Anterior cingulate cortex (tissue), 58 donors: Measurements from ENCODE around the gene MAST4.
A peak's percentile ranks its signal among the peaks of the same experiment; 100 is the strongest.

Experiments
- DNase-seq, 58 donors: peaks; one replicate each; lab custom pipeline; 2025; lab: John Stamatoyannopoulos, UW

The MAST4 gene

DNA sequence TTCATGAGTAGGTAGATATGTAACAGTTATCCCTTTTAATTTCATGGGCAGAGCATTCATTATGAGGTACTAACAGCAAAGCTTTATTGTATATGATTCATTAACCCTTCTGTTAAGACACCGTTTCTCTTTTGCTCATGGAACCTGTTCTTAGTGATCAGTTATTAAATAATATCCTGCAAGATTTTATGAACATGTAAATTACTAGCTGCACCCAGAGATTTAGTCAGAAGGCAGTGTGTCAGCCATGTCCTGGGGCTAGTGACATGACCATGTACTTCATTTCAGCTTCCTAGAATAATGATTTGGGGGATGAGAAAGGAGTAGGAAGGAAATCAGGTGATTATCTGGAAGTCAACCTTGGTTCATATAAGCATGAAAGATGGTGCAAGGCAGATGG, 7.0 kb downstream of the MAST4 start:
- no peak for DNase-seq

DNA sequence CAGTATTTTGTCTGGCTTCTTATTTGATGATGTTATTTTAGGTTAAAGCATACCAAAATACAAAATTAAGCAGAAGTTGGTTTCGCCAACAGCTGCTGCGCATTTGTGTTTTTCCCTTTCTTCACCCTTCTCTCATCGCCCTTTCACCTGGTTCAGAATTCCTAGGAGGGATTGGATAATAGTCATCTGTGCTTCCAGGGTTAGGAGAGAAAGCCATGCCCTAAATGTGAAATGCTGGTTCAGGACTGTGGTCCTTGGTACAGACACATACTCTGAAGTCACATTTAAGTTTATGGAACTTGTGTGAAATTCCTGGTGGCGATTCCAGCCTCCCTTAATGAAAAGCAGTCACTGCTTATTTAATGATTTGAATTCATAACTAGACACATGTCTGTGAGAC, 7.7 kb downstream of the MAST4 start:
- DNase-seq: no peak

DNA sequence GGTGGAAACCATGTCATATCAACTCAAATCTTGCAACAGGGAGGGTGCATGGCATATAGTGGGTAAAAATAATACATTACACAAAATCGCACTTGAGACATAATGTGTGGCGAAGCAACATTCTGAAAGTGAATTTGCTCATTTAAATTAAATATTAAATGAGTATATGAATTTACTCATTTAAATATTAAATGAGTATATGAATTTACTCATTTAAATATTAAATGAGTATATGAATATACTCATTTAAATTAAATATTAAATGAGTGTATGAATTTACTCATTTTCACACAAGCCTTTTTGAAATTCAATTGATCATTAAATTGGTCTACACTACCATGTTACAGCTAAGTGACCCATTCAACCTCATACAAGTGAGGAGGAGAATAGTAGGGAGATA, 10.5 kb downstream of the MAST4 start:
- DNase-seq: no peak

DNA sequence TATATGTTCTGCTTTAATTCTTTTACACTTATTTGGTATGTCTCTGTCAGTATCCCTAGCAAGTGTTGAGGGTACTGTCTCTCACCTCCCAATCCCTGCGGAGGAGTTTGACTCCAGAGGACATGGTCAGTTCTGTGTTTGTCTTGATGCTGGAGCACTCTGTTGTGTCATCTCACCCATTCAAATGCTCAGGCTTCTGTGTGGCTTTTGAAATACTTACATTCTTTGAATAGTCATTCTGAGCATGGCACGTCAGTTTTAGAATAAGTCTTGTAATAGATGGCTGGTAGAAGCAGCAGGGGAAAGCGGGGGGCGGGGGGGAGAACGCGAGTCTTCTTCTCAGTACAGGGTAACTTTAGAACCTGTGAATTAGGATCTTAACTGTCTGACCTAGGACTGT, 12.3 kb downstream of the MAST4 start:
- DNase-seq: no peak

DNA sequence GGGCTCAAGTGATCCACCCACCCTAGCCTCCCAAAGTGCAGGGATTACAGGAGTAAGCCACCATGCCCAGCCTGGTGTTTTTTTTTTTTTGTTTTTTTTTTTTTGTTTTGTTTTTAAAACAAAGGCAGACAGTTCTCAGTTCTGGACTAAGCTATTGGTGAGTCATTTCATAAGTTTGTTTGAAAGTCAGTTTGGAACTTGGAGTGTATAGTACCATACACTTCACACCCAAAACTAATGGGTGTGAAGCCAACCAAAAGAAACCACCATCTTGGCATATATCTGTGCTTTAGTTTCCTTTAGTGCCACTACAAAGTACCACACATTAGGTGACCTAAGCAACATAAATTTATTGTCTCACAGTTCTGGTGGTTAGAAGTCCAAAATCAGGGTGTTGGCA, 13.4 kb downstream of the MAST4 start:
- no peak for DNase-seq

DNA sequence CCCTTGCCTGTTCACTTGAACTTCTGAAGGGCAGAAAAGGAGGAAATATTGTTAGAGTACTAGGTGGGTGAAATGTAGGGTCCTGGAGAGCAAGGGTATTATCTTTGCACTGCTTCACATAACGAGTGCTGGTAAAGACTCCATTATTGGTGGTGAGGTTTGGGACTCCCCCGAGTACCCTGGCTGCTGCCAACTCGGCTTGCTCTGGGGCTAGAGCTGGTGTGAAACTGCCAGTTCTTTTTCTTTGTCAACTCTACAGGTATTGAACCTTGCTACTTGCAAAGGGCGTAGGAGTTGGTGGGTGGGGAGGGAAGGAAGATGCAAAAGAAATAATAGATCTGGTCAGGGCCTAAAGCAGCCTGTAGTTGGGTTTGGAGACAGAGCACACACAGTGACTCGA, 16.0 kb downstream of the MAST4 start:
- DNase-seq: no peak

DNA sequence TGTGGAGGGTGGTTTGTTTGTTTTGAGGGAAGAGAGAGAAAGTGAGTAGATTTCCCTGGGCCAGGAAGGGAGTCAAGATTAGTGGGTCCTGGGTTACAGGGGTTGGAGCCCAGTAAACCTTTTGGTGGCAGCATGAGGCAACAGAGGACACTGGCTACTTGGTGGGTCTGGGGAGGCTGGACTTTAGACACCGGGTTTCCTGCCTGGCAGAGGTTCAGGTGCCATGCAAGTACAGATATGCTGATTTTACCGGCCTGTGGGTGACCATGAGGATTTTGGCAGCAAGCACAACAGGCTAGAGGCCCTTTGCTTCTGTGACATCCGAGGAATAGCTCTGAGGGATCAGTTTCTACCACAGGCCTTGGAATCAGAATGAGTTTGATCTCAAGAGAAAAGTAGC, 18.9 kb downstream of the MAST4 start:
- no peak for DNase-seq

DNA sequence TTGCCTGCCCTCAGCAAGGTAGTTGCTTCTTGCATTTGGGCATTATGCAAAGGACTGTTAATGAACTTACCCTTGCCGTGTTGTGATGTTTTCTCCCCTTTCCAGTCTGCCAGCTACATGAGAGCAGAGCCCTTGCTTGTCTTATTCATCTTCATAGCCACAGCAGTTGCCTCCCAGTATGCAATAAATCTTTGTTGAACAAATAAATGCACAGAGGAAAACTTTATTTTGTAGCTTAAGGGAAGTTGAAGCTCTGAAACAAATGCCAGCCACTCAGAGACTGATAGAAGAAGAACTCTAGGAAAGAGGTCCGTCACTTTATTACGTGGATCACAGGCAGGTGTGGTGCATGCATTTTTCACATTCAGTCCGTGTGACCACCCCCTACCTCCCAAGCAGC, 19.7 kb downstream of the MAST4 start:
- no peak for DNase-seq

DNA sequence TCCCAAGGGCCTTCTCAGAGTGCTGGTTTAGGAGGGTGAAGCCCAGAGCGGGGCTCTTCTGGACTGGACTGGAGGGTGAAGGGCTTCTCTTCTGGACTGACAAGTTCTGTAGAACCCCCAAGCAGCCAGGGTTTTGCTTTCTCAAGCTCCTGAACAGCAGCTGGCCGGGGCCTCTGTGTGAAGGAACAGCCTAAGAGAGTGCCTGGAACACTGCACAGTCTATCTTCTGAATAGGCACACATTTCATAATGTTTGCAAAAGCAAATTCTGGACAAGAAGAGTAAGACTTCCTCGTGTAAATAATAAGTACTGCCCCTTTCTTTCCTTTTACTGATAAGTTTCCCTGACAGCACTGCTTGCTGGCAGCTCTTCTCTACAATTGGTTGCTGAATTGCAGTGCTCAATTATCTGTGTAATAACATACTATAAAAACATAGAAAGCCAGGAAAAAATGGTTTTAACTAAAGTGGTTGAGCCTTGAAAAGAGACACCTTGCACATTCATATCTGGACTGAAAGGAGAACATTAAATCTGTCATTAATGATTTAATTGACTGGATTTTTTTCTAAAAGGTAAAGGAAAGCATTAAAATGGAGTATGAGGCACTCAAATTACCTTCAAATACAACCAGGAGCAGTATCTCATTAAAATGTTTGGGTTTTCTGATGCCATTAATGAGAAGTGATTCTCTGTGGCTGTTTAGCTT, 20.5 kb downstream of the MAST4 start:
- peak in 1 of 58 donors; percentile 8 for DNase-seq

DNA sequence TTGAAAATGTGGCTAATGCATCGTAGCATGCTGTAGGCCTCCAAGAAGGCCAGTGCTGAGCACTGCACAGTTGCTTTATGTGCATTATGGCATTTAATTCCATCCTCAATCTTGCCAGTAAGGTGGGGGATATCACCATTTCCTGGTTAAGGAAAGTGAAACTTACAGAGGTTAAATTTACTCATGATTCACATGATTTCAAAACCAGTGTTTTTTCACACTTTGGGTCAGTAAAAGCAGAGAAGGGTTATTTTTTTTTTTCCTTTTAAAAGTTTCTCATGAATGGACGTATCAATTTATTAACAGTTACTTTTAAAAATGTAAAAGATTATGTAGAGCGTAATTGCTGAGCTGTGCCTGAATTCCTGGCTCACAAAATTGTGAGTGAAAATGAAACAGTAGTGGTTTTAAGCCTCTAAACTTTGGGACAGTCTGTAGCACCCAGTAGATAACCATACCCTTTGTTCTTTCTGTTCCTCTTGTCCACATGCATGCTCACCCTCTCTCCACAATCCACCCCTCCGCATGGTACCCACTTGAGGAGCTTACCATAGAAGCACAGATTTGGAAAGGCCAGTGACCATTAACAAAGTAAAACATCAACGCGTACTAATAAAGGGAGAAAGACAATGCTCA, 21.2 kb downstream of the MAST4 start:
- no peak for DNase-seq

DNA sequence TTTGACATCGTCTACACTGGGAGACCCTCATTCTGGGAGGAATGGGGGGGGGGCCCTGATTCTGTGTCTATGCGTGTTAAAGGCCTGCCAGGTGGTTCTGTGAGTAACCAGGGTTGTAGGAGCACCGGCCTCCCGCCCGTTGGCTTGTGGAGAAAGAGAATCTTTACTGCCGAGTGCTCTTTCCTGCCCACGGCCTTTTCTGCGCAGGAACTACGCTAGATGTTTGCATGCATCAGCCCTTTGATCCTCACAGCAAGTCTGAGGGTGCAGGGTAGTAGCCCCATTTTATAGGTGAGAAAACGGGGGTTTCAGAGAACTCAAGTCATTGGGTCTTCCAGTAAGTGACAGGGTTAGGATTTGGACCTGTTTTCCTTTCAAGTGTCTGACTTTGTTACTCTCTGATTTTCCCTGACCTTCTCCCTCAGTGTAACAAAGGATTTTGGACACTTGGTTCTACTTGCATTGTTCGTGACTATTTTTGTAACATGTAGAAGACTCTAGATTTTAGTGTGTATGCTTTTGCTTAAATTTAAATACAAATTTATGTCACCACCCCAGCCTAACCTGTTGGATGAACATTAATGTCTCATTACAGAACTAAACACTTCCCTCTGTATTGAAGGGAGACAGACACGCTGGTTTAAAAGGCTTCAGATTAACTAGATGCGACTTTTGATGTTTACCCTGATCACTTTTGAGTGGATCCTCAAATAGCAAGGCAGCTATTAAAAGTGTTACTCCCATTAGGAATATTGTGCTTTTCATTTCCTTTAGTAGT, 22.0 kb downstream of the MAST4 start:
- DNase-seq: no peak

DNA sequence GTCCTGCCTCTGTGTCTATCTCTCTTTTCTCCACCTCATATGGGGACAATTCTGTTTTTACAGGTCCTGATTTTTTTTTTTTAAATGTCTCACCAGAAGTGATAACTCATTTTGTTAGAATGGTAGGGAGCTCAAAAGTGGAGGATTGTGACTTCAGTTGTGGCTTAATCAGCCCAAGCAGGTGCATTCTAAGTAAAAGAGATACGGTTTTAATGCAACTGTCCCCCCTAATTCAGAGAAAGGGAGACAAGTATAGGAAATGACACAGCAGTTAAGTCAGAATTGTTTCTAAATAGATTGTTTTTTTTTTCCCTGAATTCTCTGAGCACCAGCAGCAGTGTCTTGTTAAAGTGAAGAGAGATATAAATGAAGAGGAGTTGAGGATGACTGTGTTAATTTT, 24.5 kb downstream of the MAST4 start:
- DNase-seq: no peak

DNA sequence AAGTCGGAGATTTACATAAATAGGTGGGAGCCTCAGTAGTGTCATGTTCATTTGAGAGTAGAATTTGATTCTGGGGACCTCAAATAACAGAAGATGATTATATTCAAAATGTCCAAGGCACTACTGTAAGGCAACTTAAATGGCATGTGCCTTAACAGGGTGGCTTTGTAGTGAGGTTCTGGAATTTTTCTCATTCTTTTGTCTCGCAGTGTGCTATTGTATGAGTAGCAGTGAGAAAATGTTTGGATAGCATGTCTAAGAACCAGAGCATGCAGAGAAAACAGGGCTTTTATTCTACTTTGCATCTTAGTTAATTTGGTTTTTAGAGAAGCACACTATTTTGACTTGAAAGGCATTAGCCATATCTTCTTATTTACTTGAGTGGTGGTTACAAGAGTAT, 25.0 kb downstream of the MAST4 start:
- DNase-seq: no peak

DNA sequence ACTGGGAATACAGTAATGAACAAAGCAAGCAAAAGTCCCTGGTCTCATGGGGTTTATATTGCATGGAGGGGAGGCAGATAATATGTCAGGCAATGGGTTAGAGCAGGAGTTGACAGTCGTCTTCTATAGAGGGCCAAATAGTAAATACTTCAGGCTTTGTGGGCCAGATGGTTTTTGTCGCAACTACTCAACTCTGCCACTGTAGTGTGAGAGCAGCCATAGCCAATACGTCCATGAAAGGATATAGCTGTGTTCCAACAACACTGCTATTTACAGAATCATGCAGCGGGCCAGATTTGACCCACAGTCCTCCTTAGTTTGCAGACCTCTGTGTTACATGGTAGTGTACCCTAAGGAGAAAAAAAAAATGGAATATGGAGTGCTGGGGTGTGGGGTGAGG, 25.5 kb downstream of the MAST4 start:
- DNase-seq: no peak

DNA sequence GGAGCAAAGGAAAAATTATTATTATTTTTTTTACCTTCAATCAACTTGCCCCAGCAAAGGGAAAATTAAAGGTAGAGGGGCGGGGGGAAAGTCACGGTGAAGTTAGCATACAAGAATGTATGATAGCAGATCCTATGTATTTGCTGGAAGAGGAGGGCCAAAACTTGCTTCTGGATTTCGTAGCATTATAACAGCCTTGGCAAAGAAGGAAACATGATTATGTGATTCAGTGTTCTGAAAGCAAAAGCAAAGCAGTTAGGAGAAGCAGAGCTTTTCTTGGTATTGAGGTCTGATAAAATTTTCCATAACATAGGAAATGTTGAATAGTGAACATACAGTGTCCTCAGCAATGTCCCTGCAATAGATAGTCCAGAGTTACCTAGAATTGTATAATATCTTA, 32.4 kb downstream of the MAST4 start:
- no peak for DNase-seq

DNA sequence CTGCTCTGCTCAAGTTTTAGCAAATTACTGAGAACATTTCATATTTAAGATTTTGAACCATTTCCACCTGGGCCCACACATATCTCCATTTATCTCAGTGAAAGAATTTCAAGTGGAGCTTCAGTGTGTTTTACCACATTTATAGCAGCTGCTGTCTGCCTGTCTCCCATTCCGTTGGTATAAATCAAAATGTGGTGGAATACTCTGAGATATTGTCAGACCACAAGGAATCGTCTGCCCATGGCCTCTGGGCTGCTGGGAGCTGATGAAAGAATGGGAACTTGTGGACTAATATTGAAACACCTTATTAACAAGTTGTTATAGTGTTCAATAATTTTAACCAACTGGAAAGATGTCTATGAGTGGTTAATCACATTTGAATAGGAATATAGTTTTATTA, 33.3 kb downstream of the MAST4 start:
- peak in 2 of 58 donors; percentile 10 to 50 for DNase-seq

DNA sequence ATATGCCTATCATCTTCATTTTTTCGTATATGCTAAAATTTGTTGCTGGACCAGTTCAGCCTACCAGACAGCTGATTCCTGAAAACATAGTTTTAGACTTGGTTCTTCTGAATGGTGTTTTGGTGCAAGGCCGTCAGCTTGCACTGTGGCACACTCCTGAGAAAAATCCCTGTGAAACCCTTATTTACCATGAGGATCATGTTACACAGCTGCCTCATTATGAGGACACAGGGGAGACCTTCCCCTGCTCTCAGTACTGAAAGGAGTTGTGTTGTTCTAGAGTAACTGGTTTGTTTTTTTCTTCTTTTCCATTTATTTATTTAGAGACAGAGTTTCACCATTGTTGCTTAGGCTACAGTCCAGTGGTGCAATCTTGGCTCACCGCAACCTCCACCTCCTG, 37.6 kb downstream of the MAST4 start:
- DNase-seq: no peak

DNA sequence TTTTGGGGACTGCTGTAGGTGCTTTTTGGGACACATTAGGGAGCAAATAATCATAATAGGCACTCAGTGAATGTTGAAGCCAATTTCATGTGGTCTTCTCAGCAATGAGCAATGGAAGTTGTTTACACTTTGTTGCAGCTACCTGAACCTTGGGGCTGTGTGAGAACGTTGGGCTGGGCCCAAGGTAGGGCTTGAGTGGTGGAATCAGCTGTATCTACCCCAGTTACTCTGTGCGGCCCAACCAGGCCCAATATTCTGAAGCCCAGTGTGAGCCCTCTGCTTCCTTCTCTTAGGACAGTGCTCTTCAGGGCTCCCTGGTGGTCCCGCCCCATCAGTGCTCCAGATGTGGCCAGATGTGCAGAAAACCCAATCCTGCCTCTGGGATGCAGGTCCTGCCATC, 38.4 kb downstream of the MAST4 start:
- no peak for DNase-seq

DNA sequence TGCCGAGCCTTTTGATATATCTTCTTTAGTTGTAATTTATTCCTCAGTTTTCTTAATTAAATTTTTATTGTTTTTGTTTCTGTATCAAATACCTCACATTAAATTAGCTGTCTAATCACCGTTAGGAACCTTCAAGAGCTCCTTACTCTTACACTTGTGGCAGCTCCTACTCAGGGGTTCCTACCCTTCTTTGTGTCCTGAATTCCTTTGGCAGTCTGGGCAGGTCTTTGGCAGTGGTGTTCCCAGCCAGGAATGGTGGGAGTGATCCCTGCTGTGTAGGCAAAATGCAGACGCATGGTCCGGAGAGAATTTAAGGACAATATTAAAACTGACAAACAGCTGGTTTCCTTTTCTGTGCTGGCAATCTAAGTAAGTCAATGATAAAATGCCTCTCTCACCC, 41.8 kb downstream of the MAST4 start:
- DNase-seq: no peak

DNA sequence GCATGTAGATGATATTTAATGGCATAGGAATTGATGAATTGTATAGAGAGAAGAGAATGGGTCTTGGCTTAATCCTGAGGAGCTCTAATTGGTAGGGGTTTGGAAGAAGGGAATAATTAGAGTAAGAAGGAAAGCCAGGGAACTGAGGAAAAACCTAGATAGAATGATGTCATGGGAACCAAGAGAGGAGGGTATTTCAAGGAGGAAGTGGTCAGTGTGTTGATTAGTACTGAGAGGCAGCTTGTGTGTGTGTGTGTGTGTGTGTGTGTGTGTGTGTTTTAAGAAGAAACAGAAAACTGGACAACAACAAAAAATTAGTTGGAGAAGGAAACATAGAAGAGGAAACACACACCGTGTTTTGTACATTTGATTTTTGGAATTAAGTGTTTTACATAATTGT, 42.8 kb downstream of the MAST4 start:
- DNase-seq: no peak

DNA sequence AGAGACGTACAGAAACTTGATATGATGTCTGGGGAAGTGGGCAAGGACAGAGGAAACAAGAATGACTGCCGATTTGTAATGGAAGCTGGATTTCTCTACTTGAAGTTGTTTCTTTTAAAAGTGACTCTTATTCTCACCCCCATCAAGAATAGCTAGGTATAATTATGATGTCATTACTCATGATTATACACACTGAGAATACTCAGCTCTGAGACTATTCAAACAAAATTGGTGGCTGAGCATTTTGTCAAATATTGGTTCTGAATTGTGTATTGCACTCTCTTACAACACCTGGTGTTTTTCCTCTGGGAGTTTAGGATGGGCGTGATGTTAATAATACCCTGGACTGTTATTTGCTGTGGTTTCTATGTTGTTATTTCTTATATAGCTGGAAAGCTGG, 46.3 kb downstream of the MAST4 start:
- no peak for DNase-seq

DNA sequence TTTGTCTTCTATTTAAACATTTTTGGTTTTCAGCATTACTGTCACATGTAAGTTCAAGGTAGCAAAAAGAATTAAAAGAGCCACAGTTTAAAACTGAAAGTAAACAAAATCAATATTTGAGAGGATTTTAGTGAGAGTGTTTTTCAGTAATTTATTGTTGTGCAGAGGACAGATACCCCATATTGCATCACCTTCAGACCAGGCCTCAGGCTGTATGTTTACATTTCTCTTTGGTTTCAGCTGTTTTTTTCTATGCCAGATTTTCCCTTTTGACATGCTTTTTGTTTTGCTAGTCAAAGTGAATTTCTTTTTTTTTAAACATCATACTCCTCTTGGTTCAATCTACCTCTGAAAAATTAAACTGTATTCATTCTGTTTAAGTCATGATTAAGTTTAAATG, 47.2 kb downstream of the MAST4 start:
- no peak for DNase-seq
